ENCODE results near the gene UBE2S. TPM values are rescaled to one million over a fixed set of nuclear protein-coding genes. Genes with fewer than 3 reads are reported as not detected.
A peak's percentile ranks its signal among the peaks of the same experiment; 100 is the strongest.

The UBE2S gene
- total RNA-seq, 1 experiment from 2014 or later: 393 TPM

- peaks cover 52% of the 10 kb centered on the region for H3K27me3 Mint-ChIP-seq (ENCODE audit: low read depth)
These were observed 31.5 kb upstream of the UBE2S start for GRCh38 chr19:55439052-55439451.

More at GRCh38 chr19:55439052-55439451, 31.5 kb upstream of the UBE2S start:
- H3K27ac Mint-ChIP-seq: no peak overlapping the region
- Histone ChIP-seq H3K23ac (ENCODE audit: insufficient read length, low read depth, low read length) (no peak overlapping the region), H3K27ac (ENCODE audit: insufficient read length, low read depth, low read length) (no peak overlapping the region), H4K8ac (replicated peaks; ENCODE audit: insufficient read length, low read depth, low read length) (no peak overlapping the region), H4K5ac (ENCODE audit: insufficient read length, low read depth, low read length) (no peak overlapping the region), H2AFZ (ENCODE audit: low read length) (no peak overlapping the region), H4K20me1 (ENCODE audit: control insufficient read depth, insufficient read depth, insufficient read length) (no peaks in the 10 kb centered on the region), H2BK20ac (ENCODE audit: low read depth, low read length, poor library complexity, severe bottlenecking) (no peak overlapping the region), H3T11ph (ENCODE audit: low read length) (no peak overlapping the region), H2BK12ac (ENCODE audit: insufficient read length, low read depth, low read length) (no peak overlapping the region), H3K4me2 (ENCODE audit: insufficient read depth, insufficient read length, low read length) (no peak overlapping the region), H3K23me2 (ENCODE audit: insufficient read length, low read depth, low read length, poor library complexity, severe bottlenecking) (peaks cover 24% of the 10 kb centered on the region), H3K56ac (ENCODE audit: insufficient read length, low read depth, low read length) (no peak overlapping the region), H3K4me1 (ENCODE audit: insufficient read depth, low read length) (0 out of 2 replicates have a peak, but pooled peaks cover 2% of the 10 kb centered on the region), H2BK5ac (ENCODE audit: insufficient read length, low read length) (no peak overlapping the region), H3K14ac (ENCODE audit: insufficient read depth, low read length) (no peak overlapping the region), H4K91ac (ENCODE audit: insufficient read length, low read depth, low read length) (no peak overlapping the region), H3K27me3 (ENCODE audit: insufficient read depth, low read length) (peaks cover 17% of the 10 kb centered on the region), H3K79me1 (ENCODE audit: insufficient read depth, low read depth, low read length, poor library complexity, severe bottlenecking) (no peaks in the 10 kb centered on the region), H2BK15ac (ENCODE audit: low read depth, low read length) (no peak overlapping the region), H2AK5ac (ENCODE audit: insufficient read length, low read length) (no peak overlapping the region), H3K79me2 (ENCODE audit: insufficient read depth, low read length) (no peaks in the 10 kb centered on the region), H3K18ac (ENCODE audit: insufficient read length, low read depth, low read length) (no peak overlapping the region), H2BK120ac (ENCODE audit: low read depth, low read length, poor library complexity, severe bottlenecking) (no peak overlapping the region), H3K9me3 (ENCODE audit: control insufficient read depth, low read depth, low read length) (no peaks in the 10 kb centered on the region), H3K4ac (ENCODE audit: low read depth, low read length) (no peak overlapping the region), H3K9ac (ENCODE audit: extremely low read depth, insufficient read length, low read length) (no peak overlapping the region)
- peaks cover 0 to 5% of the 10 kb centered on the region in 2 experiments; a peak in 2 of 5 replicates for H3K9me3 Mint-ChIP-seq
- peak overlapping the region in 1 of 2 experiments; percentile 48; a peak in 1 of 5 replicates for H3K4me3 Mint-ChIP-seq
- no peak for DNase-seq
- no peak for TF ChIP-seq CTCF (conservative IDR thresholded peaks at IDR 0.05)
- no CpG with 5 or more reads among the region's 5 CpGs for WGBS (ENCODE audit: extremely low coverage, insufficient read length, low lambda C conversion rate)
- H3K4me1 Mint-ChIP-seq: peaks cover 11 to 28% of the 10 kb centered on the region in 2 experiments
- H3K36me3 Mint-ChIP-seq (ENCODE audit: insufficient read depth in 1 of 3, low read depth in 3 of 3): no peaks in the 10 kb centered on the region; a peak in 1 of 7 replicates
